Caco-2 (cell line): ENCODE measurements around the gene ESPL1. TPM values are rescaled to one million over a fixed set of nuclear protein-coding genes. Genes with fewer than 3 reads are reported as not detected.

Source experiments
- BruUV-seq: library from RNA; stranded (reverse); fragments of 400-500 nt; replicated peaks from 2 replicates; lab custom pipeline; 2021; lab: Mats Ljungman, UMichigan
- CTCF ChIA-PET: fragments of 300-600 bp; sonication (Branson Sonifier 250); formaldehyde crosslinking; loops from one replicate; lab custom pipeline; 2022; ENCODE audit warnings: antibody characterized with exemption; lab: Charles Lee
- POLR2A ChIA-PET: fragments of 300-600 bp; sonication (Branson Sonifier 250); formaldehyde crosslinking; loops from one replicate; lab custom pipeline; 2022; ENCODE audit warnings: antibody characterized with exemption; lab: Charles Lee
- DNase-seq, 2 experiments: peaks; one replicate each; pipeline versions ENCODE4 v3.0.0 to v3.0.0-alpha.2; 2020 to 2022
- H3K27me3 ChIP-seq: replicated peaks from 2 replicates; pipeline ENCODE4 v1.6.0; 2011; ENCODE audit warnings: low read length; ENCODE audit not compliant: control insufficient read depth, insufficient read depth
- H3K36me3 ChIP-seq: 2 replicates; pipeline ENCODE4 v1.5.1; 2011; ENCODE audit warnings: low read length; ENCODE audit not compliant: control insufficient read depth, insufficient read depth
- H3K4me1 ChIP-seq: fragments of 250-450 bp; sonication (Bioruptor Pico); 2 replicates; pipeline ENCODE4 v1.5.1; 2020; ENCODE audit warnings: mild to moderate bottlenecking
- H3K4me3 ChIP-seq: 2 replicates; pipeline ENCODE4 v1.5.1; 2011; ENCODE audit warnings: low read depth, mild to moderate bottlenecking, control low read depth, low read length
- H3K9me3 ChIP-seq: fragments of 250-450 bp; sonication (Bioruptor Pico); 2 replicates; pipeline ENCODE4 v1.5.1; 2020; ENCODE audit warnings: mild to moderate bottlenecking, moderate library complexity
- H3K27ac Mint-ChIP-seq: one replicate; pipeline ENCODE4 v1.8.0; 2022; ENCODE audit warnings: mixed read lengths; ENCODE audit not compliant: unreplicated experiment
- H3K27me3 Mint-ChIP-seq: one replicate; pipeline ENCODE4 v1.8.0; 2022; ENCODE audit warnings: mixed read lengths; ENCODE audit not compliant: insufficient read depth, unreplicated experiment
- H3K36me3 Mint-ChIP-seq: one replicate; pipeline ENCODE4 v1.8.0; 2022; ENCODE audit warnings: mild to moderate bottlenecking, mixed read lengths; ENCODE audit not compliant: insufficient read depth, unreplicated experiment
- H3K4me1 Mint-ChIP-seq: one replicate; pipeline ENCODE4 v1.8.0; 2022; ENCODE audit warnings: low read depth, mixed read lengths; ENCODE audit not compliant: unreplicated experiment
- H3K4me3 Mint-ChIP-seq: one replicate; pipeline ENCODE4 v1.8.0; 2022; ENCODE audit warnings: mild to moderate bottlenecking, moderate library complexity, mixed read lengths; ENCODE audit not compliant: unreplicated experiment
- H3K9me3 Mint-ChIP-seq: one replicate; pipeline ENCODE4 v1.8.0; 2022; ENCODE audit warnings: mixed read lengths; ENCODE audit not compliant: unreplicated experiment
- CTCF ChIP-seq, 2 experiments: fragments of 200-600 bp in 1 of 2; IDR thresholded peaks; 1 replicate in 1 of 2; 2 replicates in 1 of 2; pipeline versions ENCODE4 v1.5.1 to v1.8.0; 2011 to 2022; ENCODE audit warnings: antibody characterized with exemption in 1 of 2, control low read depth in 1 of 2, inconsistent platforms in 1 of 2, low read depth in 1 of 2, low read length in 1 of 2, mild to moderate bottlenecking in 1 of 2, moderate library complexity in 1 of 2; ENCODE audit not compliant: insufficient read depth in 1 of 2, severe bottlenecking in 1 of 2, unreplicated experiment in 1 of 2
- intact Hi-C: fragments of 100-400 bp; cut with micrococcal nuclease; formaldehyde crosslinking; loops from one replicate; pipeline ENCODE4 v1.10.0; 2022; ENCODE audit not compliant: unreplicated experiment
- total RNA-seq: library from RNA; stranded (reverse); gene quantifications from 2 replicates; pipeline ENCODE4 v1.2.3, GENCODE V29; 2022

The ESPL1 gene
- total RNA-seq, 1 experiment from 2014 or later: 32.3 TPM

GRCh38 chr12:53300187-53300586 is 32.1 kb downstream of the ESPL1 start:
- intact Hi-C loops: no loop called here
- CTCF ChIA-PET: interaction anchor here (1.0 to 1.6 kb wide), 3 partner anchors 21 to 86 kb away, joined by 3 to 23 read pairs (median 6); partner anchors contain the start of gene AAAS
- POLR2A ChIA-PET: interaction anchor here (1.0 to 1.4 kb wide), 3 partner anchors 21 to 201 kb away, joined by 4 to 10 read pairs (median 5); partner anchors contain the start of genes AAAS, SP1 and TARBP2
- Histone ChIP-seq H3K27me3 (no peaks in the 10 kb centered on the region), H3K4me1 (peaks cover 18% of the 10 kb centered on the region), H3K4me3 (peak overlapping the region; percentile 64), H3K36me3 (peaks cover 2% of the 10 kb centered on the region), H3K9me3 (no peaks in the 10 kb centered on the region)
- peak overlapping the region; percentile 69 for H3K27ac Mint-ChIP-seq
- no peaks in the 10 kb centered on the region for H3K27me3 Mint-ChIP-seq
- no peak for DNase-seq
- TF ChIP-seq CTCF (IDR thresholded peaks at IDR 0.05; ENCODE audit: insufficient read depth in 1 of 2, low read depth in 1 of 2, low read length in 1 of 2, severe bottlenecking in 1 of 2, unreplicated experiment in 1 of 2): no peak
- H3K4me1 Mint-ChIP-seq: peaks cover 25% of the 10 kb centered on the region
- H3K36me3 Mint-ChIP-seq: peaks cover 48% of the 10 kb centered on the region
- peak overlapping the region; percentile 81 for H3K4me3 Mint-ChIP-seq
- BruUV-seq: no TSS peak
- no peaks in the 10 kb centered on the region for H3K9me3 Mint-ChIP-seq

- H3K4me3 Mint-ChIP-seq: no peak overlapping the region
- CTCF ChIA-PET: no interaction called here
- BruUV-seq: no TSS peak
- H3K9me3 ChIP-seq: no peaks in the 10 kb centered on the region
- POLR2A ChIA-PET: interaction anchor here (1.5 kb wide), 1 partner anchor 7 kb away, joined by 3 read pairs; the partner anchor contains the start of gene PFDN5
- peaks cover 20% of the 10 kb centered on the region for H3K4me1 Mint-ChIP-seq
- H3K9me3 Mint-ChIP-seq: no peaks in the 10 kb centered on the region
- H3K27me3 Mint-ChIP-seq: no peaks in the 10 kb centered on the region
- no peak for DNase-seq
- H3K27me3 ChIP-seq: no peaks in the 10 kb centered on the region
- intact Hi-C loops: no loop called here
- H3K4me3 ChIP-seq: no peak overlapping the region
- no peaks in the 10 kb centered on the region; the same call in none of the 2 replicates for H3K36me3 ChIP-seq
- H3K27ac Mint-ChIP-seq: no peak overlapping the region
- peaks cover 48% of the 10 kb centered on the region for H3K36me3 Mint-ChIP-seq
- TF ChIP-seq CTCF (IDR thresholded peaks at IDR 0.05; ENCODE audit: insufficient read depth in 1 of 2, low read depth in 1 of 2, low read length in 1 of 2, severe bottlenecking in 1 of 2, unreplicated experiment in 1 of 2): no peak
- peaks cover 12% of the 10 kb centered on the region for H3K4me1 ChIP-seq
Measured at GRCh38 chr12:53302903-53303302, 34.8 kb downstream of the ESPL1 start.

- intact Hi-C loops: no loop called here
- Mint-ChIP-seq H3K36me3 (peaks cover 30% of the 10 kb centered on the region), H3K4me3 (no peak overlapping the region), H3K4me1 (peaks cover 8% of the 10 kb centered on the region), H3K9me3 (no peaks in the 10 kb centered on the region), H3K27me3 (no peaks in the 10 kb centered on the region), H3K27ac (no peak overlapping the region)
- BruUV-seq: no TSS peak
- no peaks in the 10 kb centered on the region for H3K4me1 ChIP-seq
- no peaks in the 10 kb centered on the region for H3K9me3 ChIP-seq
- POLR2A ChIA-PET: no interaction called here
- CTCF ChIA-PET: no interaction called here
- no peak for TF ChIP-seq CTCF (IDR thresholded peaks at IDR 0.05; ENCODE audit: insufficient read depth in 1 of 2, low read depth in 1 of 2, low read length in 1 of 2, severe bottlenecking in 1 of 2, unreplicated experiment in 1 of 2)
- no peaks in the 10 kb centered on the region; the same call in none of the 2 replicates for H3K36me3 ChIP-seq
- DNase-seq: no peak
- H3K27me3 ChIP-seq: no peaks in the 10 kb centered on the region
- no peak overlapping the region for H3K4me3 ChIP-seq
Measured at GRCh38 chr12:53306826-53307225, 38.7 kb downstream of the ESPL1 start.
